GM12801 (cell line): Measurements from ENCODE around the gene PPP1R15A.

Experiments
- TF ChIP-seq, protein P1 (sequence below): IDR thresholded peaks from one replicate; pipeline ENCODE4 v1.5.1; 2011; ENCODE audit warnings: control low read depth; ENCODE audit not compliant: insufficient read length; ENCODE audit errors: extremely low read depth

PPP1R15A gene

DNA sequence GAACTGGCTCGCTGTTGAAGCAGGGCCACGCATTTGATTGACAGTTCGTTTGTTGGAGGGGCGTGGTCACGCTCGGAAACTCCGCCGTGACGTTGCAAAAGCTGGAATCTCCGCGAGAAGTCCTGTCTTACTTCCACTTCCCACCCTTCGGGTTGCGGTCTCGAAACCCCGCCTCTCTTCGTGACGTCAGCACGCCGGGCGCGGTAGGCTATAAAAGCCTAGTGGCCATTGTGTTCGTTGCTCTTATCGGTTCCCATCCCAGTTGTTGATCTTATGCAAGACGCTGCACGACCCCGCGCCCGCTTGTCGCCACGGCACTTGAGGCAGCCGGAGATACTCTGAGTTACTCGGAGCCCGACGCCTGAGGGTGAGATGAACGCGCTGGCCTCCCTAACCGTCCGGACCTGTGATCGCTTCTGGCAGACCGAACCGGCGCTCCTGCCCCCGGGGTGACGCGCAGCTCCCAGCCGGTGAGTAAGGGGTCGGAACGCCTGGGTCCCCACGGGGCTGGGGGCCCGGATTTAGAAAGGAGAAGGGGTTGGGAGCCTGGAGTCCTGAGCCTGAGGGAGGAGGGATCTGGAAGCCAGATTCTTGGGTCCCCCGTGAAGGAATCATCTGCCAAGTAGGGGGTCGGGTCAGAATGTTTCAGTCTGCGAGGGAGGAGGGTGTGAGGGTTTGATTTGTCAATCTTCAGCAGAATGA lies at the start of gene PPP1R15A:
Gene PPP1R15A (plus strand): TSS at position 240 of the 702 bp plus-strand sequence. CDS start 813 bp downstream, outside the sequence.
- TF ChIP-seq, protein P1, sequence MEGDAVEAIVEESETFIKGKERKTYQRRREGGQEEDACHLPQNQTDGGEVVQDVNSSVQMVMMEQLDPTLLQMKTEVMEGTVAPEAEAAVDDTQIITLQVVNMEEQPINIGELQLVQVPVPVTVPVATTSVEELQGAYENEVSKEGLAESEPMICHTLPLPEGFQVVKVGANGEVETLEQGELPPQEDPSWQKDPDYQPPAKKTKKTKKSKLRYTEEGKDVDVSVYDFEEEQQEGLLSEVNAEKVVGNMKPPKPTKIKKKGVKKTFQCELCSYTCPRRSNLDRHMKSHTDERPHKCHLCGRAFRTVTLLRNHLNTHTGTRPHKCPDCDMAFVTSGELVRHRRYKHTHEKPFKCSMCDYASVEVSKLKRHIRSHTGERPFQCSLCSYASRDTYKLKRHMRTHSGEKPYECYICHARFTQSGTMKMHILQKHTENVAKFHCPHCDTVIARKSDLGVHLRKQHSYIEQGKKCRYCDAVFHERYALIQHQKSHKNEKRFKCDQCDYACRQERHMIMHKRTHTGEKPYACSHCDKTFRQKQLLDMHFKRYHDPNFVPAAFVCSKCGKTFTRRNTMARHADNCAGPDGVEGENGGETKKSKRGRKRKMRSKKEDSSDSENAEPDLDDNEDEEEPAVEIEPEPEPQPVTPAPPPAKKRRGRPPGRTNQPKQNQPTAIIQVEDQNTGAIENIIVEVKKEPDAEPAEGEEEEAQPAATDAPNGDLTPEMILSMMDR = no peak

DNA sequence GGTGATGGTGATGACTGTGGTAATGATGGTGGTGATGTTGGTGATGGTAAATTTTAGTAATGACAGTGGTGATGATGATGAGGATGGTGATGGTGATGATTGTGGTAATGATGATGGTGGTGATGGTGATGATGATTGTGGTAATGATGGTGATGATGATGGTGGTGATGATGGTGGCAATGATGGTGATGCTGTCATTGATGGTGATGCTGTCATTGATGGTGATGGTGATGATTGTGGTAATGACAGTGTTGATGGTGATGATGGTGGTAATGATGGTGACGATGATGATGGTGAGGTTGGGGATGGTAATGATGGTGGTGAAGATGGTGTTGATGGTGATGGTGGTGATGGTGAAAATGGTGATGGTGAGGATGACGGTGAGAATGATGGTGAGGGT lies 49.7 kb upstream of the PPP1R15A start:
- TF ChIP-seq, protein P1 = no peak

DNA sequence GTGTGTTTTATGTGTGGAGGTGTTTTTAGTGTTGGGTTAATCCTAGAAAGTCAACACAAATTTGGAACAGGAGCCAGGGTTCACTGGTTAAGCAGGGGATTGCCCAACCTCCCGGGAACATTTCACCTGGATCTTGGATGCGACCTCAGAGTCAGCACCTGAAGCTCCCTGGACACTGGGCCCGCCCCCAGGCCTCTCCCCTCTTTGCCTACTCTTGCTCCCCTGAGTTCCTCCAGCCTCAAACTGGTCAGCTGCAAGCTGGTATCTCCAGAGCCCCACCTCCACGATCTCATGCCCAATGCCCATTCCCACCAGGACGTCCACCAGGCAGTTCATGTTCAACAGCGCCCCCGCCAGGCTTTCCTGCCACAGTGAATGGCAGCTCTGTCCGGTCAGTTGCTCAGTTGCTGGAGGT lies 45.6 kb upstream of the PPP1R15A start:
- TF ChIP-seq, protein P1 = no peak

DNA sequence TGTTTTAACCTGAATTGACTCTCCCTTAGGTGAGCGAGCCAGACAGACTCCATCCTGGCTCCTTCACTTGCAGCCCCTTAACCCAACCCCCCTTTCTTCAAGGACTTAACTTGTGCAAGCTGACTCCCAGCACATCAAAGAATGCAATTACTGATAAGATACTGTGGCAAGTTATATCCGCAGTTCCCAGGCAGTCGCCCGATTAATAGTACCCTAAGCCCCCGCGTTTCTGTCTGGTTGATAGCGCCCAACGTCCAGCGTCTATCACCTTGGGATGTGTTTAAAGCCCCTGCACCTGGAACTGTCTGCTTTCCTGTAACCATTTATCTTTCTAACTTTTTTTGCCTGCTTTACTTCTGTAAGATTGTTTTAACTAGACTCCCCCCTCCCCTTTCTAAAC lies 42.1 kb upstream of the PPP1R15A start:
- TF ChIP-seq, protein P1 = no peak

DNA sequence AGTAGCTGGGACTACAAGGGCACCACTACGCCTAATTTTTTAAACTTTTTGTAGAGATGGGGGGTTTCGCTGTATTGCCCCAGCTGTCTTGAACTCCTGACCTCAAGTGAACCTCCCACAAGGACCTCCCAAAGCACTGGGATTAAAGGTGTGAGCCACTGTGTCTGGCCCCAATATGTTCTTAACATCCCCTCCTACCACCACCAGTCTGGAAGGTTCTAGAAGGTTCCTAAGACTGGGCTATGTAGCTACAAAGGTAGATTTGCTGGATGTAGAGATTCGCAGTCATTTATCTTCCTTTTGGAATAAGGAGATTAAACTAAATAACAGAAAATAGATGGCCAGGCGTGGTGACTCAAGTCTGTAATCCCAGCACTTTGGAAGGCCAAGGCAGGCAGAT lies 41.3 kb upstream of the PPP1R15A start:
- TF ChIP-seq, protein P1 = no peak

DNA sequence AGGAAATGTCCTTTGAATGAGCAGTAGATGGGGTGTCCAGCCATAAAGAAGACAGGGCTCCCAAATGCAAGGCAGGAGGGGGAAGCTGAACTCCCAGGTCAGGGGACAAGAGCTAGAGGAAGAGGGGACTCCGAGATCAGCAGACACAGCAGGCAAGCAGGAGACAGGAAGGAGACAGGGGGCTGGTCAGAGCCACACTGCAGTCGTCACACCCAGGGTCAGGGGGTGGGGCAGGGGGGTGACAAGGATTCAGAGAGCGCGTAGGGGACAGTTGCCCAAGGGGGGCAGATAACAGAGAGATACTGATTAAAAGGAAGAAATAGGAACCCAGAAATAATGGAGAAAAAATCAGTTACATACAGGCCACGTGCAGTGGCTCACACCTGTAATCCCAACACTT lies 39.2 kb upstream of the PPP1R15A start:
- TF ChIP-seq, protein P1 = no peak

DNA sequence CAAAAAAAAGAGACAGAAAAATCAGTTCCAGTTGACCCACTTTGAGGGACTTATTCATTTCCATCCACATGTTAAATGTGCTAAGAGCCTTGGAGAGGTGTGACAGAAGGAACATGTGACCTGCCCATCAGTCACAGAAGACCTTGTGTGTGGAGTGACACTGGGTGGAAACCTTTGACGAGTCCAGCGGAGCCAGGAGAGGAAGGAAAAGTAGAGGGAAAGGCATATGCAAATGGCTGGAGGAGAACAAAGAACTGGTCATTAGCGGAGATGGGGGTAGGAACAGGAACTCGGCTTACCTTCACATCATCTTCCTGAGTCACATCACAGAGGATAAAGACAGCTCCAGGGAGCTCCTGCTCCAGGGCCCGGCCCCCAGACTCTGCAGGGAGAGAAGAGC lies 38.2 kb upstream of the PPP1R15A start:
- TF ChIP-seq, protein P1 = no peak

DNA sequence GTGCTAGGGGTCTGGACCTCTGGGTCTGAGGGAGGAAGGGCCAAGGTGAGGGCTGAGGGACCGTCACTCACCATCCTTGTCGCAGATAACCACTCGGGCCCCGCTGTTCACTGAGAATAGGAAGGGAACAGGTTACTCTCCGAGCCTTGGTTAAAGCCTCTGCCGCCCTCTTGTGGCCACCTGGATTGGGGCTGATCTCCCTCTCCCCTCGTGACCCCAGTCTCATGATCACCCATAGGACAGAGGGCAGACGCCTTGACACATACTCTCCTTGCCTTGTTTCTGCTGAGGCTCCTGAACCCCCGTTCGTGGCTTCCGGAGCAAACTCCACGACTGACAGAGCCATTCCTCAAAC lies 36.5 kb upstream of the PPP1R15A start:
- TF ChIP-seq, protein P1 = peak; percentile 30
